ENCODE results near the gene SSH2. TPM values are rescaled to one million over a fixed set of nuclear protein-coding genes. Genes with fewer than 3 reads are reported as not detected.
"Not testable (repeated sequence)": the region's sequence is repeated elsewhere in the genome, so short reads cannot be mapped to it uniquely, and the experiment has no call there.

Gene SSH2
- total RNA-seq, 2 experiments from 2014 or later, result 32.6 to 36.1 TPM

DNA sequence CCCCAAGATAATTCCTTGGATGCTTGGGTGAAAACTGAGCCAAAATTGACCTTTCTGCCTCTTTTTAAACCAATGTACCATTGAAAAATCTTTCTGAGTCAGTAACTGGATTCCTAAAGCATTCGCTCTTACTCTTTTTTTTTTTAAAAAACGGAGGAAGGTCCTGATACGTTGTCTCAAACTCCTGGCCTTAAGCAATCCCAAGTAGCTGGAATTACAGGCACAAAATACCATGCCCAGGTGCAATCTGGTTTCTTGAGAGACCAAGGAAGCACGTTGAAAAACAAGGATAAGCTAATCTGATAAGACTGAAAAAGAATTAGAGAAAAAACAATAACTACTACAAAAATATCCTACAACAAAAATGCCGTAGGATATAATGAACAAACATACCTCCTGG is 136.5 kb downstream of the SSH2 start:
- H3K27me3 Mint-ChIP-seq, result no peaks in the 10 kb centered on the region
- no peaks in the 10 kb centered on the region for H3K9me3 Mint-ChIP-seq (ENCODE audit: low read depth)
- POLR2A ChIA-PET, result no interaction called here
- ATAC-seq, result no peak
- no peaks in the 10 kb centered on the region for H3K4me1 Mint-ChIP-seq
- intact Hi-C loops (cut with DNase I, micrococcal nuclease), result no loop called here
- no peak for DNase-seq
- no peak overlapping the region for H3K4me3 Mint-ChIP-seq
- no peaks in the 10 kb centered on the region for H3K36me3 Mint-ChIP-seq (ENCODE audit: low read depth)
- no peak overlapping the region for H3K27ac Mint-ChIP-seq
- CTCF ChIA-PET, result interaction anchor here (1.0 to 2.2 kb wide), 3 partner anchors 14 to 176 kb away, joined by 3 to 10 read pairs (median 3); no protein-coding TSS in a partner anchor

DNA sequence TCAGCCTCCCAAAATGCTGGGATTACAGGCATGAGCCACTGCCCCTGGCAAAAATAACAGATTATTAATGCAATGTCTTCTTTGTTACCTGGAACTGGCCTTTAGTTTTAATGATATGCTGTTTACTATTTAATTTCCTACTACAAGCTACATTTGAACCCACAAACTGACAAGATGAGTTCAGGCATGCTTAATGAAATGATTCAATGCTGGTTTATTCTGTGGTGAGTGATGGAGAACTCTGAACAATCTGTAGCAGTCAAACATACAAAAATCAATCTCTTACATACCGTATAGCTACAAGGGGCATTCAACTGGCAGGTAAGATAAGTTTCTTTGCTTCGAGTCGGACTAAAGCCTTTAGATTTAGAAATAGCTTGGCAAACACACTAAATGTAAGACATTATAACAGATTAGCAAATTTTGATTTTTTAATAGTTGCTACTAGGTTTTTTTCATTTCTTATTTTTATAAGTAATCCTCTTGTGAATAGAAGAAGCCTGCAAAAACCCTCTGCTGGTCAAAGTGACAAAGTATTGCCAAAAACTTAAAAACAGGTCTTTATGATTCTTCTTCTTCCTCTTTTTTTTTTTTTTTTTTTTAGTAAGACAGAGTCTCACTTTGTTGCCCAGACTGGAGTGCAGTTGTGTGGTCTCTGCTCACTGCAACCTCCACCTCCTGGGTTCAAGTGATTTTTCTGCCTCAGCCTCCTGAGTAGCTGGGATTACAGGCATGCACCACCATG is 138.5 kb downstream of the SSH2 start:
- intact Hi-C loops (cut with DNase I, micrococcal nuclease), result no loop called here
- Mint-ChIP-seq H3K4me3 (no peak overlapping the region), H3K9me3 (ENCODE audit: low read depth) (no peaks in the 10 kb centered on the region), H3K36me3 (ENCODE audit: low read depth) (no peaks in the 10 kb centered on the region), H3K27me3 (no peaks in the 10 kb centered on the region), H3K27ac (no peak overlapping the region), H3K4me1 (no peaks in the 10 kb centered on the region)
- ATAC-seq (no peak), DNase-seq (no peak)
- ChIA-PET POLR2A (interaction anchor here (0.7 kb wide), 1 partner anchor 221 kb away, joined by 3 read pairs; no protein-coding TSS in a partner anchor), CTCF (interaction anchor here (0.6 to 1.7 kb wide), 8 partner anchors 9 to 326 kb away, joined by 3 to 8 read pairs (median 4); no protein-coding TSS in a partner anchor)

DNA sequence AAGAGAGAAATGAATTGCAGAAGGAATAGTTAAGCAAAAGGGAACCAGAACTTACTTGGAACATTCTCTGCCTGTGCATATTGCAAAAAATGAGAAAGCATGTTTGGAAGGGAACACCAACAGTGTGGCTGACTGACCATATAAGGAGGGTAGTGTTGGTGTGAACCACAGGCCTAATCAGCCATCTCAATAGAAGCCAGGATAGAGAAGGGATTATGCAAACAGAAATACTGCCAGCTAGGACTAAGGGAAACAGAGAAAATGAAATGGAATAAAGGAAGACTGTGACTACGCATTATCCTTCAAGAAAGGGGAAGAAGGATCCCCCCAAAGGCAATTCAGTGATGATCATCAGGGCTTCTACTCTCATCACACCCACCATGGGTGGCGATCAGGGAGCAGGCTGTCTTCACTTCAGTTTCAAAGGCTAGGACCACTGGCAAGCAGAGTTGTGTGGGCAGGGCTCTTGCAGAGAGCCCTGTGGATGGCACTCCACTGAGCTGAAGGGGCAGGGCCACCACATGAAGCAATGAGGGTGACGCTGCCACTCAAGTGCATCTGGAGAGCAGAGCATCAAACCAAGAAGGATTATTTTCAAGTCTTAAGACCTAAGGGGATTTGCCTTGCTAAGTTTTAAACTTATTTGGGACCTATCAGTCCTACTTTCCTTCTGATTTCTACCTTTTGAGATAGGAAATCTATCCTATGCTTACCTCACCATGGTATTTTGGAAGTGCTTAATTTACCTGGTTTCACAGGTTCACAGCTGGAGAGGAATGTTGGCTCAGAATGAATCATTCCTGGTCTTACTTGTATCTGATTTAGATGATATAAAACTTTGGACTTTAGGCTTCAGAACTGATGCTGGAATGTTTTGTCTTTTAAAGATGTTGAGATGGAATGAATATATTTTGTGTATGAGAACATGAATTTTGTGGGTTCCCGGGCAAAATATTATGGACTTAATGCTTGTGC is 140.5 kb downstream of the SSH2 start:
- H3K36me3 Mint-ChIP-seq (ENCODE audit: low read depth), result no peaks in the 10 kb centered on the region
- intact Hi-C loops (cut with DNase I, micrococcal nuclease), result no loop called here
- ChIA-PET CTCF (interaction anchor here (1.1 to 1.6 kb wide), 2 partner anchors 18 to 35 kb away, joined by 3 to 4 read pairs; no protein-coding TSS in a partner anchor), POLR2A (no interaction called here)
- no peak overlapping the region for H3K4me3 Mint-ChIP-seq
- H3K4me1 Mint-ChIP-seq, result peaks cover 3% of the 10 kb centered on the region
- H3K9me3 Mint-ChIP-seq (ENCODE audit: low read depth), result no peaks in the 10 kb centered on the region
- ATAC-seq (no peak), DNase-seq (no peak)
- H3K27ac Mint-ChIP-seq, result no peak overlapping the region
- no peaks in the 10 kb centered on the region for H3K27me3 Mint-ChIP-seq

DNA sequence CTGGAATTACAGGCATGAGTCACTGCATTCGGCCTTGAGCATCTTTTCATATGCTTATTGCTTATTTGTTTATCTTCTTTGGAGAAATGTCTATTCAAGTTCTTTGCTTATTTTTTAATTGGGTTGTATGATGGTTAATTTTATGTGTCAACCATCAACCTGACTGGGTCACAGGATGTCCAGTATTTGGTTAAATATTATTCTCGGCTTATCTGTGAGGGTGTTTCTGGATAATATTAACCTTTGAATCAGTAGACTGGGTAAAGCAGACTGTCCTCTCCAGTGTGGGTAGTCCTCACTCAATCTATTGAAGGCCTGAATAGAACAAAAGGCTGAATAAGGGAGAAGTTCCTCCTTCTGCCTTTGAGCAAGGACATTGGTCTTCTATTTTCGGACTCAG is 142.0 kb downstream of the SSH2 start:
- DNase-seq (no peak), ATAC-seq (no peak)
- H3K27me3 Mint-ChIP-seq, result no peaks in the 10 kb centered on the region
- ChIA-PET CTCF (interaction anchor here (1.2 to 1.6 kb wide), 2 partner anchors 9 to 10 kb away, joined by 4 to 6 read pairs; no protein-coding TSS in a partner anchor), POLR2A (no interaction called here)
- intact Hi-C loops (cut with DNase I, micrococcal nuclease), result no loop called here
- no peak overlapping the region for H3K4me3 Mint-ChIP-seq
- no peaks in the 10 kb centered on the region for H3K36me3 Mint-ChIP-seq (ENCODE audit: low read depth)
- H3K27ac Mint-ChIP-seq, result no peak overlapping the region
- H3K4me1 Mint-ChIP-seq, result peaks cover 3% of the 10 kb centered on the region
- H3K9me3 Mint-ChIP-seq (ENCODE audit: low read depth), result no peaks in the 10 kb centered on the region

DNA sequence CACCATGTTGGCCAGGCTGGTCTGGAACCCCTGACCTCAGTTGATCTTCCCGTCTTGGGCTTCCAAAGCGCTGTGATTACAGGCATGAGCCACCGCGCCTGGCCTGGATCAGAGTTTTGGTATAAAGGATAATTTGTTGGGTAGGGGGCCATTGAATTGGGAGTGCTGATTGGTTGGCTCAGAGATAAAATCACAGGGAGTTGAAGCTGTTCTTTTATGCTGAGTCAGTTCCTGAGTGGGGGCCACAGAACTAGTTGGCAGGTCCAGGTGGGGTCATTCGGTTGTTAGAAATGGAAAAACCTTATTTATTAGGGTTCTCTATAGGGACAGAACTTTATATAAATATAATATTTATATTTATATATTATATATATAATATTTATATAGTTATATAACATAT is 147.1 kb downstream of the SSH2 start:
- peaks cover 11% of the 10 kb centered on the region for H3K4me1 Mint-ChIP-seq
- H3K9me3 Mint-ChIP-seq (ENCODE audit: low read depth), result no peaks in the 10 kb centered on the region
- intact Hi-C loops (cut with DNase I, micrococcal nuclease), result no loop called here
- H3K4me3 Mint-ChIP-seq, result no peak overlapping the region
- ChIA-PET POLR2A (no interaction called here), CTCF (interaction anchor here (1.1 kb wide), 1 partner anchor 143 kb away, joined by 4 read pairs; no protein-coding TSS in a partner anchor)
- DNase-seq (no peak), ATAC-seq (no peak)
- H3K27me3 Mint-ChIP-seq, result no peaks in the 10 kb centered on the region
- no peak overlapping the region for H3K27ac Mint-ChIP-seq
- no peaks in the 10 kb centered on the region for H3K36me3 Mint-ChIP-seq (ENCODE audit: low read depth)

DNA sequence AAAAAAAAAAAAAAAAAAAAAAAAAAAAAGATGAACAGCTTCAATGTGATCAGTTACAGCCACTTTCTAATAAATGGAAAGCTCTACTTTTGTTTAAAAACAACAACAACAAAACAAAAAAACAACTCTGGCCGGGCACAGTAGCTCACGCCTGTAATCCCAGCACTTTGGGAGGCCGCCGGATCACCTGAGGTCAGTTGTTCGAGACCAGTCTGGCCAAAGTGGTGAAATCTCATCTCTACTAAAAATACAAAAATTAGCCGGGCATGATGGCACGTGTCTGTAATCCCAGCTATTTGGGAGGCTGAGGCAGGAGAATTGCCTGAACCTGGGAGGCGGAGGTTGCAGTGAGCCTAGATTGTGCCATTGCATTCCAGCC is 150.2 kb downstream of the SSH2 start:
- ChIA-PET CTCF (interaction anchor here (0.7 to 8.6 kb wide), 31 partner anchors 8 to 1895 kb away, joined by 3 to 162 read pairs (median 4); no protein-coding TSS in a partner anchor), POLR2A (interaction anchor here (0.6 to 1.0 kb wide), 2 partner anchors 162 to 255 kb away, joined by 3 to 7 read pairs; no protein-coding TSS in a partner anchor)
- intact Hi-C loops (cut with DNase I, micrococcal nuclease), result loop anchor here (1.0 kb wide), 3 partner anchors 140 to 200 kb away; no protein-coding TSS in a partner anchor
- ATAC-seq; DNase-seq; H3K4me3 Mint-ChIP-seq; H3K36me3 Mint-ChIP-seq (ENCODE audit: low read depth); H3K27ac Mint-ChIP-seq; H3K27me3 Mint-ChIP-seq; H3K9me3 Mint-ChIP-seq (ENCODE audit: low read depth): not testable (repeated sequence)
- H3K4me1 Mint-ChIP-seq, result peaks cover 10% of the 10 kb centered on the region

DNA sequence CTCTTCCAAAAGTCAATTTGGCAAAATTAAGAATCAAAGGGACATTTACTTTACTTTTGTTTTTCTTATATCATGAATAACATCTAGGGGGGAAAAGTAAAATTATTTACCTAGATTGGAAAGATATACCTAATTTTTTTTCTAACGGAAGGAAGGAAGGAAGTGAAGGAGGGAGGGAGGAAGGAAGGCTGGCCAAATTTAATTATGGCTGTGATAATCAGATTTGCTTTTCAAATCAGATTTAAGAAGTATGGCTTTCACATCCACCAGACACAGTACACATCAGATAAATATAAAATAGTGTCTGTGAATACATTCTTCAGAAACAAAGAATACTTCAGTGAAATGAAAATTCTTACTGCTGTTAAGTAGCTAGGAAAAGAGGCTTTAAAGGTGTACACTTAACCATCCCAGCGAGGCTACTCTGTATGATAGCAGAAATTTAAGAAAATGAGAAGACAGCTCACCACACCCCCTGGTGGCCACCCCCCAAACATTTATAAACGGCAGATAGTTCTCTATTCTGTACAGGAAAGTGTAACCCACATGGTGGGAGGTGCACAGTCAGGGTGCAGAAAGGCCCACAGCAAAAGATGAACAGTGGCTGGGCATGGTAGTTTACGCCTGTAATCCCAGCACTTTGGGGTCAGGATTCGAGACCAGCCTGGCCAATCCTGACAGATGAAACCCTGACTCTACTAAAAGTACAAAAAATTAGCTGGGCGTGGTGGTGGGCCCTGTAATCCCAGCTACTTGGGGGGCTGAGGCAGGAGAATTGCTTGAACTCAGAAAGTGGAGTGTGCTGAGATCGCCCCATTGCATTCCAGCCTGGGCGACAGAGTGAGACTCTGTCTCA is 150.8 kb downstream of the SSH2 start:
- peak overlapping the region; percentile 60 for H3K27ac Mint-ChIP-seq
- CTCF ChIA-PET, result interaction anchor here (0.5 to 8.6 kb wide), 37 partner anchors 8 to 1894 kb away, joined by 3 to 162 read pairs (median 4); no protein-coding TSS in a partner anchor
- ATAC-seq (peak; percentile 99), DNase-seq (peak; percentile 89)
- H3K4me1 Mint-ChIP-seq, result peaks cover 8% of the 10 kb centered on the region
- no peaks in the 10 kb centered on the region for H3K9me3 Mint-ChIP-seq (ENCODE audit: low read depth)
- intact Hi-C loops (cut with DNase I, micrococcal nuclease), result loop anchor here (1.0 kb wide), 3 partner anchors 140 to 199 kb away; no protein-coding TSS in a partner anchor
- no peaks in the 10 kb centered on the region for H3K27me3 Mint-ChIP-seq
- no peaks in the 10 kb centered on the region for H3K36me3 Mint-ChIP-seq (ENCODE audit: low read depth)
- POLR2A ChIA-PET, result interaction anchor here (0.6 to 1.0 kb wide), 5 partner anchors 125 to 254 kb away, joined by 3 to 7 read pairs (median 4); no protein-coding TSS in a partner anchor
- no peak overlapping the region for H3K4me3 Mint-ChIP-seq

DNA sequence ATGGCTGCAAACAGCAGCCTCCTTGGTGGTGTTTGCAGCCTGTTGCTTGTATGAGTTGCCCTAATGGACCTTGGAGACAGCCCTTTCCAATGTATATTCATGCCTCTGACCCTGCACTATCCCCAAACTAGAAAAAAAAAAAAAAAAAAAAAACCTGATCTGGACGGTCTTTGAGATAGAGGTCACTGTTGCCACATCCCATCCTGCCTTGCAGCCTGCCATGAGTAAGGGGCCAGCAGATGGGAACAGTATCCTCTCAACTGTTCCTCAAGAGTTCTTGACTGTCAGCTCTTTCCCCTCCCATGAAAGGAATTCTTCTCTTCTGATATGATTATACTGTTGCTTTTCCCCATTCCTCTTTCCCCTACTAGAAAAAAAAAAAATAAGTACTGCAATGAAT is 152.4 kb downstream of the SSH2 start:
- ATAC-seq (no peak), DNase-seq (no peak)
- H3K4me1 Mint-ChIP-seq, result peaks cover 8% of the 10 kb centered on the region
- ChIA-PET POLR2A (interaction anchor here (0.6 kb wide), 1 partner anchor 134 kb away, joined by 5 read pairs; no protein-coding TSS in a partner anchor), CTCF (interaction anchor here (0.6 to 8.6 kb wide), 15 partner anchors 9 to 317 kb away, joined by 3 to 162 read pairs (median 3); no protein-coding TSS in a partner anchor)
- no peak overlapping the region for H3K27ac Mint-ChIP-seq
- H3K9me3 Mint-ChIP-seq (ENCODE audit: low read depth), result no peaks in the 10 kb centered on the region
- no peak overlapping the region for H3K4me3 Mint-ChIP-seq
- H3K36me3 Mint-ChIP-seq (ENCODE audit: low read depth), result no peaks in the 10 kb centered on the region
- intact Hi-C loops (cut with DNase I, micrococcal nuclease), result no loop called here
- H3K27me3 Mint-ChIP-seq, result no peaks in the 10 kb centered on the region

DNA sequence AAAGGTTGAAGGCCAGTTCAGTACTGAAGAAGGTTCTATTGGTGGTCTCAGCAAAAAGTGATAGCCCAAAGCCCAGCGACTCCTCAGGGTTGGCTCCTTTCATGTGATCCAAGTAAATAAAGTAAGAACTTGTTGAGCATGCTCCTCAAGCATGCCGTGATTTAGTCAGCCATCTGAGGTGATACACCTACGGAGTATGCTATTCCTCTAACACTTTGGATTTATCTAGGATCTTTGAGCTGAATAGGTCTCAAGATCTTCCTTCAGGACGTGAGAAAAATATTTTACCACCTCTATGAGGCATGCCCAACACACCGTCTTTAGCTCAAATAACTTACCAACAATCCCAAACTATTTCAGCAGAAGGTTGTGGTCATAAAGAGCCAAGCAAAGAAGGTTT is 154.0 kb downstream of the SSH2 start:
- ChIA-PET CTCF (interaction anchor here (0.6 to 8.6 kb wide), 9 partner anchors 10 to 329 kb away, joined by 3 to 162 read pairs (median 3); no protein-coding TSS in a partner anchor), POLR2A (no interaction called here)
- DNase-seq (no peak), ATAC-seq (no peak)
- intact Hi-C loops (cut with DNase I, micrococcal nuclease), result no loop called here
- Mint-ChIP-seq H3K27ac (no peak overlapping the region), H3K9me3 (ENCODE audit: low read depth) (no peaks in the 10 kb centered on the region), H3K36me3 (ENCODE audit: low read depth) (no peaks in the 10 kb centered on the region), H3K27me3 (no peaks in the 10 kb centered on the region), H3K4me1 (peaks cover 8% of the 10 kb centered on the region), H3K4me3 (no peak overlapping the region)

DNA sequence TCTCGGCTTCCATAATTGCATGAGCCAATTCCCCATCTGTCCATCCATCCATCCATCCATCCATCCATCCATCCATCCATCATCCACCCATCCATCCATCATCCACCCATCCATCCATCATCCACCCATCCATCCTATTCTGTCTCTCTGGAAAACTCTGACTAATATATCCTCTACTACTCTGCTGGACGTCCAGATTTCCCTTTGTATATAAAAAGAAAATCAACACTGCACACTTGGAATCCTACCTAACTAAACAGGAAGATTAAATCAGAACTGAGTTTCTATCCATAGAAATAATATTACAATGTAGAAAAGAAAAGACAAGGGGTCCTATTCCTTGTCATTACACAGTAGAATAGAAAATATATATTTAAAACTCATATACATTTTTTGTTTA is 157.0 kb downstream of the SSH2 start:
- no peaks in the 10 kb centered on the region for H3K4me1 Mint-ChIP-seq
- DNase-seq, result no peak
- H3K4me3 Mint-ChIP-seq, result no peak overlapping the region
- no peaks in the 10 kb centered on the region for H3K27me3 Mint-ChIP-seq
- POLR2A ChIA-PET, result no interaction called here
- intact Hi-C loops (cut with DNase I, micrococcal nuclease), result no loop called here
- H3K9me3 Mint-ChIP-seq (ENCODE audit: low read depth), result no peaks in the 10 kb centered on the region
- no peak for ATAC-seq
- H3K36me3 Mint-ChIP-seq (ENCODE audit: low read depth), result no peaks in the 10 kb centered on the region
- CTCF ChIA-PET, result no interaction called here
- H3K27ac Mint-ChIP-seq, result no peak overlapping the region
